Vagina (tissue), 2 donors: Measurements from ENCODE around the gene PVALB. TPM values are rescaled to one million over a fixed set of nuclear protein-coding genes. Genes with fewer than 3 reads are reported as not detected.

ENCODE experiments used
- DNase-seq, 2 donors: peaks; one replicate each; pipeline ENCODE4 v3.0.0-alpha.2; 2017; ENCODE audit errors: extremely low spot score in 2 of 2
- H3K27ac ChIP-seq: fragments of 200-600 bp; sonication (generic); one replicate; pipeline ENCODE4 v1.5.1; 2019
- H3K27me3 ChIP-seq: fragments of 200-600 bp; sonication (generic); one replicate; pipeline ENCODE4 v1.5.1; 2019
- H3K36me3 ChIP-seq, 2 donors: fragments of 200-600 bp; sonication (generic); one replicate each; pipeline ENCODE4 v1.5.1; 2017 to 2019
- H3K4me1 ChIP-seq: fragments of 200-600 bp; sonication (generic); one replicate; pipeline ENCODE4 v1.5.1; 2019
- H3K4me3 ChIP-seq, 2 donors: fragments of 200-600 bp; sonication (generic); 1 replicate in 1 of 2; 2 replicates in 1 of 2; pipeline ENCODE4 v1.5.1; 2016 to 2019
- H3K9me3 ChIP-seq: fragments of 200-600 bp; sonication (generic); one replicate; pipeline ENCODE4 v1.5.1; 2019
- POLR2A ChIP-seq, 2 donors: fragments of 450-650 bp; IDR thresholded peaks; one replicate each; pipeline ENCODE4 v1.6.1; 2017; ENCODE audit warnings: antibody characterized with exemption in 2 of 2, mild to moderate bottlenecking in 2 of 2, moderate library complexity in 2 of 2
- POLR2AphosphoS5 ChIP-seq, 2 donors: sonication (generic); formaldehyde crosslinking; IDR thresholded peaks; one replicate each; pipeline ENCODE4 v1.9.0; 2017; ENCODE audit warnings: antibody characterized with exemption in 2 of 2, mild to moderate bottlenecking in 2 of 2, low read depth in 1 of 2; ENCODE audit not compliant: insufficient read depth in 1 of 2
- intact Hi-C: fragments of 100-400 bp; cut with DNase I; formaldehyde crosslinking; loops from one replicate; pipeline ENCODE4 v1.15.1; 2023
- total RNA-seq: library from RNA; depleted of rRNA; stranded (reverse); fragments of >200 nt; gene quantifications from one replicate; pipeline ENCODE4 v1.2.3, GENCODE V29; 2016
- TF ChIP-seq, protein P1 (sequence below), 3 experiments: fragments of 450-650 bp in 2 of 3; fragments of 200-600 bp in 1 of 3; sonication (generic) in 1 of 3; IDR thresholded peaks; one replicate each; pipeline ENCODE4 v1.5.1; 2017 to 2019; ENCODE audit warnings: antibody characterized with exemption in 3 of 3, mild to moderate bottlenecking in 2 of 3, moderate library complexity in 2 of 3

Gene PVALB
- total RNA-seq, 1 donor from 2014 or later = not detected

DNA sequence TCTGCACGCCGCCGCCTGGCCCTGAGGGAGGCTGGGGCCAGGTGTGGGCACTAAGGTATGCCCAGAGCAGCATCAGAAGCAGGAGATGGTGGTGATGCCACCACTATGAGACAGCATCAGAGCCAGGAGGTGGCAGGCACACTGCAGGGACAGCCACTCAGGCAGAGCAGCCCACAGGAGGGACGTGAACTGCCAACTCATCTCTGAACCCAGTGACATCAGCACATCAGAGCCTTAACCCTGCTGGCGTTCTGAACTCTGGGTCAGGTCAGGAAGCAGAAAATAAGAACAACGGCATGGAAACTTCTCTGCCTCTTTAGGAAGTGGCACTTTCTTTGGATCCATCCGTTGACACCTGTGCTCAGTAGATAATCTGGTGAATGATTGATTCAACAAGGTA lies 26.2 kb downstream of the PVALB start:
- intact Hi-C loops = no loop called here
- no peaks in the 10 kb centered on the region for H3K27me3 ChIP-seq
- no peak for DNase-seq
- H3K36me3 ChIP-seq = no peaks in the 10 kb centered on the region
- TF ChIP-seq POLR2AphosphoS5 (IDR thresholded peaks at IDR 0.05; ENCODE audit: insufficient read depth in 1 of 2, low read depth in 1 of 2) = no peak
- no peak for TF ChIP-seq POLR2A (IDR thresholded peaks at IDR 0.05)
- TF ChIP-seq, protein P1, sequence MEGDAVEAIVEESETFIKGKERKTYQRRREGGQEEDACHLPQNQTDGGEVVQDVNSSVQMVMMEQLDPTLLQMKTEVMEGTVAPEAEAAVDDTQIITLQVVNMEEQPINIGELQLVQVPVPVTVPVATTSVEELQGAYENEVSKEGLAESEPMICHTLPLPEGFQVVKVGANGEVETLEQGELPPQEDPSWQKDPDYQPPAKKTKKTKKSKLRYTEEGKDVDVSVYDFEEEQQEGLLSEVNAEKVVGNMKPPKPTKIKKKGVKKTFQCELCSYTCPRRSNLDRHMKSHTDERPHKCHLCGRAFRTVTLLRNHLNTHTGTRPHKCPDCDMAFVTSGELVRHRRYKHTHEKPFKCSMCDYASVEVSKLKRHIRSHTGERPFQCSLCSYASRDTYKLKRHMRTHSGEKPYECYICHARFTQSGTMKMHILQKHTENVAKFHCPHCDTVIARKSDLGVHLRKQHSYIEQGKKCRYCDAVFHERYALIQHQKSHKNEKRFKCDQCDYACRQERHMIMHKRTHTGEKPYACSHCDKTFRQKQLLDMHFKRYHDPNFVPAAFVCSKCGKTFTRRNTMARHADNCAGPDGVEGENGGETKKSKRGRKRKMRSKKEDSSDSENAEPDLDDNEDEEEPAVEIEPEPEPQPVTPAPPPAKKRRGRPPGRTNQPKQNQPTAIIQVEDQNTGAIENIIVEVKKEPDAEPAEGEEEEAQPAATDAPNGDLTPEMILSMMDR (IDR thresholded peaks at IDR 0.05) = no peak
- no peaks in the 10 kb centered on the region for H3K4me1 ChIP-seq
- H3K27ac ChIP-seq = no peak overlapping the region
- H3K9me3 ChIP-seq = no peaks in the 10 kb centered on the region
- no peak overlapping the region for H3K4me3 ChIP-seq

DNA sequence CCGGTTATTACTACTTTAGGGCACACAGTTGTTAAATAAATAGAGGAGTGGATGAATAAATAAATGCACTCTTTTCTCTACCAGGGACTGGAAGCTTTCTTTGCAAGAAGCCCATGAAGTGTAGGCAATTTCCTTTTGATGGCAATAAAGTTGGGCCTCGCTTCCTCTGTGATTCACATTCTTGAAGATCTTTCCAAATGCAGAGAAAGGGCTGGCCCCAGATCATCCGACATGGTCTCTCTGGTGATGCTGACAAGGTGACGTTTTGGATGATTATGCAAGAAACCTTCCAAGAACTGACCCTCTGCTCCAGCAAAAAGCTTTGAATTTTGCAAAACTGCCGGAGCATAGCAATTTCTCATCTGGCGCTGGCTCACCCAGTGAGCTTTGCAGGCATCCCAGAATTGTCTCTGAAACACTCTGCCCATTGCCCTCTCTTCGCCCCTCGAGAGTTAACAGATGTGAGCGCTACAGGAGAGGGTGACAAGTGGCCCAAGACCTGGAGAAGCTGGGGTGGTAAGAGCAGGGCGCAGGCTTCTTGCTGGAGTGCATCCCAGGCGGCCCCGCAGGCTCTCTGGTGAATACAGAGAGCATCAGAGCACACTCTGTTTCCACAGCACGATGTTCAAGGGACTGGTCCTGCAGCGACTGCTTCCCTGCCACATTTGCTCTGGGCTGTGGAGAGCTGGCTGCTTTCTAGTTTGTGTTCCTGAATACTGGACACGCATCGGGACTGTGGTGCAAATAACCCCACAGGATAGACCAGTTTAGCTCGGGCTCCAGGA lies 29.4 kb downstream of the PVALB start:
- no peak overlapping the region for H3K27ac ChIP-seq
- H3K36me3 ChIP-seq = no peaks in the 10 kb centered on the region

DNA sequence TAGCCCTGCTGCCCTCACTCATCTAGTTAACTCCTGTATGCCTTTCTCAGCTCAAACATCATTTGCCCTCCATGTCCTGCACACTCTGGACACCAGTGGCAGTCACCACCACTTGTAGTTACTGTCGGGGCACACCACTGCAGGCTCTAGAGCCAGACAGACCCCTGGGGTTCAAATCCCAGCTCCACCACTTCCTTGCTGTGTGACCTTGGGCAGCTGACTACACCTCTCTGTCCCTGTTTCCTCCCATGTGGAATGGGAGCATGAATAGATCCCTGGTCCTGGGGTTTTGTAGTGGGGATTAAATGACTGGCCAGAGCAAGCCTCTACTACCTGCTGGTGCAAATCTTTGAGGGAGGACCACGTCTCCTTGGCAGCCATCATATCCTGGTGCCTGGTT lies 33.1 kb downstream of the PVALB start:
- Histone ChIP-seq H3K4me3 (no peak overlapping the region), H3K27me3 (no peaks in the 10 kb centered on the region), H3K36me3 (no peaks in the 10 kb centered on the region), H3K4me1 (no peaks in the 10 kb centered on the region), H3K27ac (no peak overlapping the region), H3K9me3 (no peaks in the 10 kb centered on the region)
- DNase-seq = no peak
- intact Hi-C loops = loop anchor here (10.0 kb wide), 1 partner anchor 191 kb away; no protein-coding TSS in a partner anchor
- TF ChIP-seq, protein P1 (IDR thresholded peaks at IDR 0.05) = no peak
- TF ChIP-seq POLR2AphosphoS5 (IDR thresholded peaks at IDR 0.05; ENCODE audit: insufficient read depth in 1 of 2, low read depth in 1 of 2) (no peak), POLR2A (IDR thresholded peaks at IDR 0.05) (no peak)

More for the DNA sequence above, 29.4 kb downstream of the PVALB start:
- H3K9me3 ChIP-seq = no peaks in the 10 kb centered on the region
- H3K4me3 ChIP-seq = no peak overlapping the region
- DNase-seq = no peak
- intact Hi-C loops = loop anchor here (10.0 kb wide), 1 partner anchor 187 kb away; no protein-coding TSS in a partner anchor
- TF ChIP-seq, protein P1 (IDR thresholded peaks at IDR 0.05) = no peak
- TF ChIP-seq POLR2AphosphoS5 (IDR thresholded peaks at IDR 0.05; ENCODE audit: insufficient read depth in 1 of 2, low read depth in 1 of 2) (no peak), POLR2A (IDR thresholded peaks at IDR 0.05) (no peak)
- no peaks in the 10 kb centered on the region for H3K4me1 ChIP-seq
- no peaks in the 10 kb centered on the region for H3K27me3 ChIP-seq

DNA sequence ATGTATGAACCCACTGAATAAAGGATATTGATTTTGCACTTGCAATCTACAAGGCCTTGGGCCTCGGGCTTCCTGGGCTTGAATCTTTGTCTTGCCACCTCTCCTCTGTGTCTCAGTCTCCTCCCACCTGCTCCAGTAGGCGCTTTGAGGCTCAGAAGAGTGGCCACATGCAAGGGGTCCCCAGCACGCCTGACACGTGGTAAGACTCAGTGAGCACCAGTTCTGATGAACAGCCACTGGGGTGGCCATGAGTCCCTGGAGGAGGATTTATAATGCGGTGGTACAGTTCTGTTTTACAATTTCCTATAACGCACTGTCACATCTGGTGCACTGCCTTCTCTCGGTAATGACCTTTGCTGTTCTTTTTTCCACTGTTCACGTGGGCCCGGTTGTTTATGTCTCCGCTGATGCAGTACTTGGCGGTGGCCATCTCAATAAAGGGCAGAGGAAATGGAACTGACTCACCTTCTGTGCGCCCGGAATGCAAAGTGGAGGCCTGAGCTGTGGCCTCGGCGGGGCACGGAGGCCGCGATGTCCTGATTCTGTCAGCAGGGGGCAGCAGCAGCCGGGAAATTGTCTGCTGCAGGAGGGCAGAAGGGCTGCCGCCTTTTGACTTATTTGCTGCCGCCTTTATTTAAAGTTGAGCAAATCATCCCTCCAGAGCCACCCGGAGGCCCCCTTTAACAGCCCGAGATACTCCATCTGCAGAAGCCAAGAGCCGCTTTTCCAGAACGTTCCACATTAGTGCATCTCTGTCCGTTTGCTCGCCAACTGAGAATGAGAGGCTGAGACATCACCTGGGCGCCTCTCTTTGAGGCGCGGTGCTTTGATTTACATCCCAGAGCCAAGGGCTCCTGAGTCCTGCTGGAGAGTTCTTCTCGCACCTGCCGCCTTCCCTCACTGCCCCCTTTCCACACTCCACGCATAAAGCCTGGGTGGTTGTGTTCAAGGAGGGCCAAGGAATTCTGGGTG lies 34.9 kb downstream of the PVALB start:
- Histone ChIP-seq H3K9me3 (no peaks in the 10 kb centered on the region), H3K36me3 (no peaks in the 10 kb centered on the region), H3K27ac (peak overlapping the region; percentile 33), H3K4me3 (no peak overlapping the region), H3K4me1 (peaks cover under 1% of the 10 kb centered on the region), H3K27me3 (no peaks in the 10 kb centered on the region)
- TF ChIP-seq POLR2A (IDR thresholded peaks at IDR 0.05) (no peak), POLR2AphosphoS5 (IDR thresholded peaks at IDR 0.05; ENCODE audit: insufficient read depth in 1 of 2, low read depth in 1 of 2) (peak; percentile 42 to 76)
- TF ChIP-seq, protein P1 (IDR thresholded peaks at IDR 0.05) = peak; percentile 81 to 85 (median 85)
- intact Hi-C loops = loop anchor here (10.0 kb wide), 1 partner anchor 193 kb away; no protein-coding TSS in a partner anchor
- DNase-seq = no peak
